Hindlimb muscle (tissue), 1 donor: Measurements from ENCODE around the gene FAM118A. TPM values are rescaled to one million over a fixed set of nuclear protein-coding genes. Genes with fewer than 3 reads are reported as not detected.
"Not testable (repeated sequence)": the region's sequence is repeated elsewhere in the genome, so short reads cannot be mapped to it uniquely, and the experiment has no call there.

Experiments
- DNase-seq: peaks from one replicate; pipeline ENCODE4 v3.0.0-alpha.2; 2013
- polyA plus RNA-seq: library from polyadenylated mRNA; unstranded; fragments of 120-200 nt; gene quantifications from one replicate; pipeline ENCODE4 v1.2.1, GENCODE V29; 2013; ENCODE audit not compliant: insufficient read length

The FAM118A gene
- polyA plus RNA-seq, 1 donor: 27.4 TPM

DNA sequence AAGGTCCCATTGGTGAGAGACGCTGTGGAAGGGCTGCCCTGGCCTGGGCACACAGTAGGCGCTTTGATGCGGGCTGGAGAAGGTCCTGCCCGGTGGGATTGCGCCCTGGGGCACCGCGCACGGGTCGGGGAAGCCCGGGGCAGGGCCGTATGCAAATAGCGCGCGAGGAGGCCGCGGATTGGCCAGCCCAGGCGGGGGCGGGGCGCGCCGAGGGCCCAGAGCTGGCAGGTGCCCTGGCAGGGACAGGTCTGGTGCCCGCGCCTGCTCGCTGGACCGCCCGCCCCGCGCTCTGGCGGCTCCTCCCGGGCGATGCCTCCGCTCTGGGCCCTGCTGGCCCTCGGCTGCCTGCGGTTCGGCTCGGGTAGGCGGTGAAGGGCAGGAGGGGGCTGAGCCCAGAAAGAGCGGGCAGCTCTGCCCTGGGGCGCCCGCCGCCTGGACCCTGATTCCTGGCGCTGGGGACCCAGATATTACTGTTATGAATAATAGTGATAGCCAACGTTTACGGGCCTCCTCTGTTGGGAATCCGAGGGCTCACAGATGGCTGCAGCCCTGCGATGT, 24.9 kb upstream of the FAM118A start, which contains the start of gene UPK3A:
UPK3A (plus strand) TSS at position 245 of the 558 bp plus-strand sequence; CDS start at position 310, 65 bp downstream.
- no peak for DNase-seq

DNA sequence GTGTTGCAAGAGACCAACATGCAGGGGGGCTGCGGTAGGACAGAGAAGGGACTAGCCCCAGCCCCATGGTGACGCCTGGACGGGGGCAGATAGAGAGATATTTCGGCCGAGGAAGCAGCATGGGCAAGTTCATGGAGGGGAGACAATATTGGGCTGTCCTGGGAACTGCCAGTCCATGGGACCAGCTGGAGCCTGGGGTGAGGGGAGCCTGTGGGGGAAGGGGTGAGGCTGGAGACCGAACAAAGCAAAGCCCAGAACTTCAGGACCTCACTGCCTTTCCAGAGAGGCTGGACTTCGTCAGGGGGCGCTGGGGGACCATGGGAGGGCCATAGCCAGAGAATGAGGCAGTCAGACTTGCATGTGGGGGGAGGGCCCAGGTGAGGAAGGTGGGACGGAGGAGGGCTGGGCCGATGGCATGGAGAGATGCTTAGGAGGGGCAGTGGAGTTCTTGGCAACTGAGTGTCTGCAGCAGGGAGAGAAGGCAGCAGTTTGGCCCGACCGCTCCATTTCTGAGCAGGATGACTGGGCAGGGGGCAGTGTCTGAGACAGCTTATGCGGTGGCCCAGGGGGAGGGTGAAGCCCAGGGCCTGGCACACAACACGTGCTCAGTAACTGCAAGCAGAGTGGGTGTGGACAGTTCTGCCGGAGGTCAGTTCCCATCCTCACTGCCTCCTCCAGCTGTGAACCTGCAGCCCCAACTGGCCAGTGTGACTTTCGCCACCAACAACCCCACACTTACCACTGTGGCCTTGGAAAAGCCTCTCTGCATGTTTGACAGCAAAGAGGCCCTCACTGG, 24.3 kb upstream of the FAM118A start:
- DNase-seq: no peak

DNA sequence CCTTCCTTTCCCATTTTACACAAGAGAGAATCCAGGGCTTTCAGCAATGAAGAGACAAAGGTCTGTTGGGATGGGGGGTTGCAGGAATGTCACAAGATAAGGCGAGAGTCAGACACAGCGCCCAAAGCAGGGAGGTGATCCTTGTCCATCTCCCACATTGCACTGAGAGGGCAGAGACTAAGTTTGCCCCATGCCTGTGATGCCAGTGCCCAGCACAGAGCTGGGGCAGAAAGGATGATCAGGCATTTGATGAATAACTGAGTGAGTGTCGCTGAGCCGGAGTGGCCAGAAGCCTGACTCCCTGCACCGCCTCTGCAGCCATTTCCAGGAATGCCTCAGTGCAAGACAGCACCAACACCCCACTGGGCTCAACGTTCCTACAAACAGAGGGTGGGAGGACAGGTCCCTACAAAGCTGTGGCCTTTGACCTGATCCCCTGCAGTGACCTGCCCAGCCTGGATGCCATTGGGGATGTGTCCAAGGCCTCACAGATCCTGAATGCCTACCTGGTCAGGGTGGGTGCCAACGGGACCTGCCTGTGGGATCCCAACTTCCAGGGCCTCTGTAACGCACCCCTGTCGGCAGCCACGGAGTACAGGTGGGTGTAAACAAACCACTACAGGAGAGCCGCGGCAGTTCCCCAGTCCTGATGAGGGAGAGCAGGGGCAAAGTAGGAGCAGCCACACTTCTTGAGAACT, 22.7 kb upstream of the FAM118A start:
- no peak for DNase-seq

DNA sequence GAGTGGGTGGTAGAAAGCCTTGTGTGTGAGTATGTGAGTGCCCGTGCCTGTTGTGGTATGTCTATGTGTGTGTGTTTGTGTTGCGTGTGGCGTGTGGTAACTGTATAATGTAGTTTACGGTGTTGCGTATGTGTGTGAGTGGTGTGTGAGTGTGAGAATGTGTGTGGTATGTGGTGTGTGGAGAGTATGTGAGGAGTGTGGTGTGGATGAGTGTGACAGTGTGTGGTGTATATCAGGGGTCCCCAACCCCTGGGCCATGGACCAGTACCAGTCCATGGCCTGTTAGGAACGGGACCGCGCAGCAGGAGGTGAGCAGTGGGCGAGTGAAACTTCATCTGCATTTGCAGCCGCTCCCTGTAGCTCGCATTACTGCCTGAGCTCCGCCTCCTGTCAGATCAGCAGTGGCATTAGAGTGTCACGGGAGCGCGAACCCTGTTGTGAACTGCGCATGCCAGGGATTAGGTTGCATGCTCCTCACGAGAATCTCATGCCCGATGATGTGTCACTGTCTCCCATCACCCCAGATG, 19.3 kb upstream of the FAM118A start:
- no peak for DNase-seq

DNA sequence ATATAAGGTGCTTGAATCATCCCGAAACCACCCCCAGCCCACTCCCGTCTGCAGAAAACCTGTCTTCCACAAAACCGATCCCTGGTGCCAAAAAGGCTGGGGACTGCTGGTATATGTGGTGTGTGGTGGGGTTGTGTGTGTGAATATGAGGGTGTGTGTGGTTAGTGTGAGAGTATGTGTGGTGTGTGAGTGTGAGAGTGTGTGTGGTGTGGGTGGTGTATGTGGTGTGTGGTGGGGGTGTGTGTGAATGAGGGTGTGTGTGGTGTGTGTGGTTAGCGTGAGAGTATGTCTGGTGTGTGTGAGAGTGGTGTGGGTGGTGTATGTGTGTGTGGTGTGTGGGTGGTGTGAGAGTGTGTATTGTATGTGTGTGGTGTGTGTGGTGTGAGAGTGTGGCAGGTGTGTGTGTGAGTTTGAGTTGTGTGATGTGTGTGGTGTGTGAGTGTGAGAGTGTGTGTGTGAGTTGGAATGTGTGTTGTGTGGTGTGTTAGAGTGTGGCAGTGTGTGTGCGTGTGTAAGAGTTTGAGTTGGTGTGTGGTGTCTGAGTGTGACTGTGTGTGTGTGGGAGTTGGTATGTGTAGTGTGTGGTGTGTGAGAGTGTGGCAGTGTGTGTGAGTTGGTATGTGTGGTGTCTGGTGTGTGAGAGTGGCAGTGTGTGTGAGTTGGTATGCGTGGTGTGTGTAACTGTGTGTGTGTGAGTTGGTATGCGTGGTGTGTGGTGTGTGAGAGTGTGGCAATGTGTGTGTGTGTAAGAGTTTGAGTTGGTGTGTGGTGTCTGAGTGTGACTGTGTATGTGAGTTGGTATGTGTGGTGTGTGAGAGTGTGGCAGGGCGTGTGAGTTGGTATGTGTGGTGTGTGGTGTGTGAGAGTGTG, 18.4 kb upstream of the FAM118A start:
- DNase-seq: no peak

DNA sequence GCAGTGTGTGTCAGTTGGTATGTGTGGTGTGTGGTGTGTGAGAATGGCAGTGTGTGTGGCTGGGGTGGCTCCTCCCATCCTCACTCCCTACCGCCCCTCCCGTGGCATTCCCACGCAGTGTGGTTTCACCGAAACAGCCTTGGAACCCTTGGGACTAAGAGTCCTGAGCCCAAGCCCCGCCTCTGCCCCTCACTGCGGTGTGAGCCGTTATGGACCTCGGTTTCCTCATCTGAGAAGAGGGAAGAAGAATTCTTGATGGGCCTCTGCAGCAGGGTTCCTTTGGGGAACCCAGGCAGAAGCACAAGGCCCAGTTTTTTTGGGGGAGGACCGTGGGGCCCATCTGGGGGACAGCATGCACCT, 17.8 kb upstream of the FAM118A start:
- DNase-seq: no peak

DNA sequence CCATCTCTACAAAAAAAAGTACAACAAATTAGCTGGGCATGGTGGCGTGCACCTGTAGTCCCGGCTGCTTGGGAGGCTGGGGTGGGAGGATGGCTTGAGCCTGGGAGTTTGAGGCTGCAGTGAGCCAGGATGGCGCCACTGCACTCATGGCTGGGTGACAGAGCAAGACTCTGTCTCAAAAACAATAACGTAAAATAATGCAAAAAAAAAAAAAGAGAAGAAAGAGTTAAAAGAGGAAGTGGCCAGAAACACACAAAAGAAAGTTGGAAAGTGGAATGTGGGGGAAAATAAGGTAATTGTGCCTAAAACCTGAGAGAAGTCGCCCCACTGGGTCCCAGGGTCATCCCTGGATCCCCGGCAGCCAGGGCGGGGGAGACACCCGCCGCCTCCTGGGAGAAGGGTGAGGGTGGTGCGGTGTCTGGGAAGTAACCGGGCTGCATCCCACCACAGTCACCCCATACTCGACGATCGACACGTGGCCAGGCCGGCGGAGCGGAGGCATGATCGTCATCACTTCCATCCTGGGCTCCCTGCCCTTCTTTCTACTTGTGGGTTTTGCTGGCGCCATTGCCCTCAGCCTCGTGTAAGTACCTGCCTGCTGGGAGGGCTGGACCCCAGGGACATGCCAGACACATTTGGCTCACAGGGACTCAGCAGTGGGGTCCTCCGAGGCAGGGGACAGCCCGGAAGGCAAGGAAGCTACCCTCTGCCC, 16.8 kb upstream of the FAM118A start:
- no peak for DNase-seq

DNA sequence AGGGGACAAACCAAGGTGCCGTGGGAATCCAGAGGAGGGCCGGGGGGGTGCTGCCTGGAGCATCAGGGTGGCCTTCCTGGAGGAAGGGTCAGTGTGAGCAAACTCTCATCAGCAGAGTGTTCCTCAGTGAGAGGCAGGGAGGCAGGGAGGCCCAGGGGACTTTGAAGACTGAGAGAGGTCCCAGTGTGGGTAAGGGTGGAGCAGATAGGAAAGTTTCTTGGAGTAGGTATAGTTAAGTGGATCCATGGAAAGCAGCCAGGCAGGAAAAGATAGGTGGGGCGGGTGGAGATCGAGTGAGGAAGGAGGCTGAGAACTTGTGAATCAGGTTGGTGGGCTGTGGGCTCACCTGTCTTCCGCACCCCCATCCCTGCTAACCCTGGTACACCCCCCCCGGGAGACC, 15.7 kb upstream of the FAM118A start:
- no peak for DNase-seq

DNA sequence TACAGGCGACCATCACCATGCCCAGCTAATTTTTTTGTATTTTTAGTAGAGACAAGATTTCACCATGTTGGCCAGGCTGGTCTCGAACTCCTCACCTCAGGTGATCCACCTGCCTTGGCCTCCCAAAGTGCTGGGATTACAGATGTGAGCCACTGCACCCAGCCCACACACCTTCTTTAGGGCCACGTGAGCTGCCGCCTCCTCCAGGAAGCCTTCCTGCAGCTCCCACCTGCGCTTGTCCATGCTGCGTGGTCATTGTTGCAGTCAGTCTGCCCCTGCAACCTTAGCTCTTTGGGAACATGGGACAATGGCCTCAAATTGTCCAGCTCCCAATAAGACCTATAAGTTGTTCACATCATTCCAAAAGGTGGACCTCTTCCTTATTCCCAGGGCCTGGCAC, 14.7 kb upstream of the FAM118A start:
- not testable (repeated sequence) for DNase-seq

DNA sequence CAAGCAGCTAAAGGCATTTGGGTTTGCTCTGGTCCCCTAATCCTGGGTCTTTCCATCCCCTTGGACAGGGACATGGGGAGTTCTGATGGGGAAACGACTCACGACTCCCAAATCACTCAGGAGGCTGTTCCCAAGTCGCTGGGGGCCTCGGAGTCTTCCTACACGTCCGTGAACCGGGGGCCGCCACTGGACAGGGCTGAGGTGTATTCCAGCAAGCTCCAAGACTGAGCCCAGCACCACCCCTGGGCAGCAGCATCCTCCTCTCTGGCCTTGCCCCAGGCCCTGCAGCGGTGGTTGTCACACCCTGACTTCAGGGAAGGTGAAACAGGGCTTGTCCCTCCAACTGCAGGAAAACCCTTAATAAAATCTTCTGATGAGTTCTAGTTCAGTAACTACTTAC, 14.2 kb upstream of the FAM118A start:
- DNase-seq: no peak

DNA sequence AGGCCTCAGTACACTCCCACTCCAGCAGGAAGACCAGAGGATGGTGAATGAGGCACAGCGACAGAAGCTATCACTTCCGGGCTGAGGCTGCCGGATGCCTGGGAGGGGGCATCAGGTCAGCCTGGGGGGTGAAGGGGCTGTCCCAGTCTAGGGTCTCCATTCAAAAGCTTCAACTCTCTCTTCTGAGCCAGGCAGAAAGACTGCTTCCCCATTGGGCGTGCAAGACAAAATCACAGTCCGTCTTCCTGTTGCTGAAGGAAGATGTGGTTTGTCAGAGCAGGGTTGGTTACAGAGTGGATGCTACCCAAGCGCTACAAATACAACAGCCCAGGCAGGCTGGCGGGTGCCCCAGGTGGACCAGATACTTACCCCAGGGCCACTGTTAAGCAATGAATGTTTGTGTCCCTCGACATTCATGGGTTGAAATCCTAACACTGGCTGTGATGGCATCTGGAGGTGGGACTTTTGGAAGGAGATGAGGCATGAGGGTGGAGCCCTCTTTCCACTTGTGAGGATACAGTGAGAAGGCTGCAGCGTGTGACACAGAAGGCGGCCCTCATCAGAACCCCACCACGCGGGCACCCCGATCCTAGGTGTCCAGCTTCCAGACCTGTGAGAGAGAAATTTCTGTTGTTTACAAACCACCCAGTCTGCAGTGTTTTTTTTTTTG, 13.0 kb upstream of the FAM118A start:
- DNase-seq: no peak

DNA sequence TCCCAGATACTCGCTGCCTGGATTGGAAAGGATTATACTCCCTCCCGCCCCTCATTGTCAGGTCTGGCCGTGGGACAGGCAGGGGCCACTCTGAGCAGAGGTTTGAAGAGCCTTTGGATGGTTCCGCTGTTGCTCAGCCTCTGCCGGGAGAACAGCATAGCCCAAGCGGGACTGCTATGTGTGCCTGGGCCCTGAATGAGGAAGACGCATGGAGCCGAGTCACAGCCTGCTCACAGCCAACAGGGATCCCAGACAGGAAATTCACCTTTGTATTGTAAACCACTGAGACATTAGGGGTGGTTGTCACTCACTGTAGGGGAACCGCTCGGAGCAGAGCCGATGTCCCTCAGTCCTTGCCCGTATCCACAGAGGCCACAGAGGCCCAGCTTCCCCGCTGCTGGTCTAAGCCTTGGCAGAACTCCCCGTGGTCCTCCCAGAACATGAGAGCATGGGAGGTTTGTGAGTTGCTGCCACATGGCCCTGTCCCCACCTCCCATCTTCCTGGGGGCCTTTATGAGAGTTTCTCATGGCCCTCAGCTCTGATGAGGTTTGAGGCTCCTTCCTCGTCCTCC, 10.7 kb upstream of the FAM118A start:
- DNase-seq: no peak

DNA sequence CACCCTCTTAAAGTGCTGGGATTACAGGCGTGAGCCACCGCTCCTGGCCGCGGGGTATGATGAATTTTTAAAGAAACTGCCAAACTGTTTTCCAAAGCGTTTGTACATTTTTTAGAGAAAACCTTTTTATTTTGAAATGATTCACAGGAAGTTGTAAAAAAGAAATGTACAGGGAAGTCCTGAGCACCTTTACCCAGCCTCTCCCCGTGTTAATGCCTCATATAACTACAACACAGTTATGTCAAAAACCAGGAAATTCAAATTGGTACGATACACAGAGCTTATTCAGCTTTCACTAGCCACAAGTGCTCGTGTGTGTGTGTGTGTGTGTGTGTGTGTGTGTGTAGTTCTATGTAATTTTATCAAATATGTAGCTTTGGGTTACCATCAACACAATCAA, 7.0 kb upstream of the FAM118A start:
- DNase-seq: no peak

DNA sequence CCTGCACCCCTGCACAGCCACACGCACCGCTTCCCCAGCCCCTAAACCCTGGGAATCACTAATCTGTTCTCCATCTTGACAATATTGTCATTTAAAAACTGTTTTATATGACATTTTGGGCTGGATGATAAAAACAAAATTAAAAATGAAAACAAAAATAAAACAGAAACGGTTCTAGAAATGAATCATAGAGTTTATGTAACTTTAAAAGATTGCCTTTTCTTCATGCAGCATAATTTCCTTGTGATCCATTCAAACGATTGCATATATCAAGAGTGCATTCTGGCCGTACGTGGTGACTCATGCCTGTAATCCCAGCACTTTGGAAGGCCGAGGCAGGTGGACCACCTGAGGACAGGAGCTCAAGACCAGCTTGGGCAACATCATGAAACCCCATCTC, 6.6 kb upstream of the FAM118A start:
- no peak for DNase-seq

DNA sequence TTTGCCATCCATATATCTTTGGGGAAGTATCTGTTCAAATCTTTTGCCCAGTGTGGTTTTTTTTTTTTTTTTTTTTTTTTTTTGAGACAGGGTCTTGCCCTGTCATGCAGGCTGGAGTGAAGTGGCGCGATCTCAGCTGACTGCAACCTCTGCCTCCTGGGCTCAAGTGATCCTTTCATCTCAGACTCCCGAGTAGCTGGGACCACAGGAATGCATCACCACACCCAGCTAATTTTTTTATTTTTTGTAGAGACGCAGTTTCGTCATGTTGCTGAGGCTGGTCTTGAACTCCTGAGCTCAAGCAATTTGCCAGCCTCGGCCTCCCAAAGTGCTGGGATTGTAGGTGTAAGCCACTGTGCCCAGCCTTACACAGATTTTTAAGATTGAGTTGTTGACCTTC, 4.8 kb upstream of the FAM118A start:
- no peak for DNase-seq

DNA sequence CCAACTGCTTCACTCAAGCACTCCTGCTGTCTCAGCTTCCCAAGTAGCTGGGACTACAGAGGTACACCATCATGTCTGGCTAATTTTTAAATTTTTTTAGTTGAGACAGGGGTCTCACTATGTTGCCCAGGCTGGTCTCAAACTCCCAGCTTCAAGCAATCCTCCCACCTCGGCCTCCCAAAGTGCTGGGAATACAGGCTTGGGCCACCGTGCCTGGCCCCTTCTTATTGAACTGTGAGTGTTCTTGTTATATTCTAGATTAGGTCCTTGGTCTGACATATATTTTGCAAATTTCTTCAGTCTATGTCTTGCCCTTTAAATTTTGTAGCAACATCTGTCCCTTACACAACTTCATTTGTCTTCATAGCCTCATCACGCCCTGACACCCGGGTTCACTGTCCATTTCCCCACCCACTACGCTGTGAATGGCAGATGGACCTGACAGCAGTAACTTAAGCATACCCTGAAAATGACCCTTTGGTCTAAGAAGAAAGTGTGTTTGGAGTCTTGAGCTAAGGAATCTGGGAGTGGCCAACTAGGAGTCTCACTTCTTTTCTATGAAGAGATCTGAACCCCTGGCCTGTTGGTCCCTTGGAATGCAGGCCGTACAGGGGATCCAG, 4.2 kb upstream of the FAM118A start:
- DNase-seq: no peak

DNA sequence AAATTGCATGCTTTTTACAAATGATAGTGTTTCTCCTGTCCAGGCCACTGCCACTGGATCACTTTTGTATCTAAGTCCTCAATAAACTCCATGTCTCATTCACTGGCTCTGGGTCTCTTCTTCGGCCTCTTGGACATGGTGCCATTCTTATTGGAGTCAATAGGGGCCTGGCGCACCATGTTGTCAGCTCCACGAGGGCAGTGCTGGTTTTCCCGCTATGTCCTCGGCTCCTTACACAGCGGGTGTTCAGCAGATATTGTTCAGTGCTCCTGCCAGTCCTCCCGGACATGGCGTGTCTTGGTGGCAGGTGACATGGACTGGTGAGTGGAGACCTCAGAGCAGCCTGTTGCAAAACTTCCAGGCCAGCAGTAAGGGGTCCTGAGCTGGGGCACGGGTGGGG, 3.6 kb upstream of the FAM118A start:
- DNase-seq: no peak

DNA sequence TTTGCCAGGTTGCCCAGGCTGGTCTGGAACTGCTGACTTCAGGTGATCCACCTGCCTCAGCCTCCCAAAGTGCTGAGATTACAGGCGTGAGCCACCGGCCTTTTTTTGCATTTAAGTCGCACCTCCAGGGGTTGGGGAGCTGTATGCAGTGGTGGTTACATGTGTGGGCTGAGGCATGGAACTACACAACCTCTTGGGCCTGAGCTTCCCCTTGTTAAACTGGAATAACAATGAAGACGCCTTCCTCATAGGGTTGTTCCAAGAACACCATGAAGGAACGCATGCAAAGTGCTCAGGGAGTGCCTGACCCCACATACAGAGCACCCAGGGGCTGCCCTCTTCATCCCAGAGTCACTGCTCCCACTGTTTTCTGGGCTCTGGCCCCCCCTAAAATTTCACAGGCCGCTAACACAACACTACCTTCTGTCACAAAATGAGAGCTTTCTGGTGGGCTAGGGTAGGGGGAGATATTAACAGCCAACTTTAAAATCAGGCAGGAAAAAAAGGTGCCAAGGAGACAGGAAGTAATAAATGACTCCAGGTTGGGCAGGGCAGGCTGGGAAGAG, 1.3 kb upstream of the FAM118A start:
- no peak for DNase-seq

DNA sequence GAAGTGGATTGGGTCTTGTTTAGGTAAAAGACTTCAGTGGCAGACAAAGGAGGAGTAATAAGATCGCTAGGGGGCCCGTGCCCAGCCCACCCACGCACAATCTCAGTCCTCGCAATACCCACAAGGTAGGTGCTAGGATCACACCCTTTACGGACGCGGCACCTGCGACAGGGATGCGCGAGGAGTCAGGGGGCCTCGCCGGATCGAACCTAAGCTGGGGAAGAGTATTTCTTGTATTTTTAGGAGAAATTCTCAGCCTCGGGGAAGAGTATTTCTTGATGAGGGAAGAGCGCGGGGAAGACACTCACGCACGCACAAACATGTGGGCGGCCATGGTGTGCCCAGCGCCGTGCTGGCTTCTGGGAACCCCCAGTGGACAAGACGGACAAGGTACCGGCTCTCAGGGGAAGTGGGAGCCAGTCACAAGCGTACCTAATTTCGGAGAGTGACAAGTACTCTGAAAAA, 745 bp upstream of the FAM118A start:
- no peak for DNase-seq
